H1 (cell line): ENCODE measurements around the gene TLE2. TPM values are rescaled to one million over a fixed set of nuclear protein-coding genes. Genes with fewer than 3 reads are reported as not detected.

Experiments
- CTCF ChIA-PET: fragments of 300-600 bp; sonication (Branson Sonifier 250); formaldehyde crosslinking; loops from one replicate; lab custom pipeline; 2021; ENCODE audit not compliant: partially characterized antibody; lab: Charles Lee
- POLR2A ChIA-PET: fragments of 300-600 bp; sonication (Branson Sonifier 250); formaldehyde crosslinking; loops from one replicate; lab custom pipeline; 2021; ENCODE audit warnings: inconsistent platforms; ENCODE audit not compliant: partially characterized antibody; lab: Charles Lee
- DNase-seq, 2 experiments: peaks; one replicate each; pipeline versions ENCODE4 v3.0.0 to v3.0.0-alpha.2; 2010 to 2022; ENCODE audit warnings: low spot score in 2 of 2, low read depth in 1 of 2, mixed read lengths in 1 of 2
- FAIRE-seq: peaks from 2 replicates; lab custom pipeline; 2011; peaks lifted over from hg19 to GRCh38; lab: Jason Lieb, UNC
- H2AFZ ChIP-seq: 2 replicates; pipeline ENCODE4 v1.8.1; 2012; ENCODE audit warnings: low read length, inconsistent platforms
- H2AK5ac ChIP-seq: 2 replicates; pipeline ENCODE4 v1.6.1; 2013; ENCODE audit warnings: low read depth, low read length
- H2BK120ac ChIP-seq: replicated peaks from 2 replicates; pipeline ENCODE3; 2013; ENCODE audit warnings: low read depth, low read length, inconsistent platforms
- H2BK12ac ChIP-seq: 2 replicates; pipeline ENCODE4 v1.6.1; 2013; ENCODE audit warnings: low read depth, low read length
- H2BK15ac ChIP-seq: 2 replicates; pipeline ENCODE4 v1.6.1; 2013; ENCODE audit warnings: low read length
- H2BK20ac ChIP-seq: 2 replicates; pipeline ENCODE4 v1.6.1; 2013; ENCODE audit warnings: low read length
- H2BK5ac ChIP-seq: 2 replicates; pipeline ENCODE4 v1.6.1; 2013; ENCODE audit warnings: low read depth, low read length
- H3K14ac ChIP-seq: 2 replicates; pipeline ENCODE4 v1.6.1; 2013; ENCODE audit warnings: inconsistent platforms; ENCODE audit not compliant: insufficient read length
- H3K18ac ChIP-seq: 2 replicates; pipeline ENCODE4 v1.6.1; 2013; ENCODE audit warnings: low read length; ENCODE audit errors: extremely low read depth
- H3K23ac ChIP-seq: 2 replicates; pipeline ENCODE4 v1.6.1; 2013; ENCODE audit warnings: inconsistent platforms; ENCODE audit not compliant: insufficient read length
- H3K23me2 ChIP-seq: 2 replicates; pipeline ENCODE4 v1.6.1; 2013; ENCODE audit warnings: low read depth, low read length
- H3K27ac ChIP-seq: 2 replicates; pipeline ENCODE4 v1.6.1; 2011; ENCODE audit warnings: low read depth, low read length, inconsistent platforms
- H3K27me3 ChIP-seq, 4 experiments: replicated peaks in 1 of 4; 1 replicate in 1 of 4; 2 replicates in 3 of 4; pipeline versions ENCODE4 v1.6.1 to v1.8.1; 2011 to 2013; ENCODE audit warnings: low read length in 3 of 4, mild to moderate bottlenecking in 3 of 4, inconsistent platforms in 2 of 4, mixed read lengths in 2 of 4, moderate library complexity in 1 of 4; ENCODE audit not compliant: control insufficient read depth in 3 of 4, insufficient read depth in 3 of 4; ENCODE audit errors: extremely low read depth in 1 of 4
- H3K36me3 ChIP-seq, 4 experiments: 2 replicates each; pipeline versions ENCODE4 v1.6.1 to v1.8.1; 2011 to 2013; ENCODE audit warnings: mild to moderate bottlenecking in 4 of 4, low read length in 3 of 4, moderate library complexity in 2 of 4, control low read depth in 1 of 4, inconsistent platforms in 1 of 4; ENCODE audit not compliant: insufficient read depth in 4 of 4, control insufficient read depth in 2 of 4
- H3K4ac ChIP-seq: replicated peaks from 2 replicates; pipeline ENCODE3; 2013; ENCODE audit warnings: low read length, low read depth, mixed read lengths, inconsistent platforms; ENCODE audit not compliant: insufficient read length
- H3K4me1 ChIP-seq, 4 experiments: replicated peaks in 1 of 4; 1 replicate in 1 of 4; 2 replicates in 3 of 4; pipeline versions ENCODE4 v1.6.1 to v1.8.1; 2011 to 2013; ENCODE audit warnings: low read length in 3 of 4, inconsistent platforms in 2 of 4, mixed read lengths in 1 of 4; ENCODE audit not compliant: insufficient read depth in 4 of 4, control insufficient read depth in 3 of 4
- H3K4me2 ChIP-seq, 2 experiments: 2 replicates each; pipeline versions ENCODE4 v1.6.1 to v1.8.1; 2011 to 2013; ENCODE audit warnings: low read depth in 2 of 2, low read length in 2 of 2, control low read depth in 1 of 2, inconsistent platforms in 1 of 2, mild to moderate bottlenecking in 1 of 2; ENCODE audit not compliant: insufficient read depth in 1 of 2
- H3K4me3 ChIP-seq, 4 experiments: fragments of 200-600, 300-600 bp in 1 of 4; sonication (generic), shearing (Covaris generic), sonication (Bioruptor Twin) in 1 of 4; 2 replicates each; pipeline versions ENCODE4 v1.5.1 to v1.8.1; 2011 to 2016; ENCODE audit warnings: low read length in 4 of 4, low read depth in 3 of 4, control low read depth in 2 of 4, inconsistent platforms in 2 of 4, mild to moderate bottlenecking in 2 of 4, mixed read lengths in 1 of 4, moderate library complexity in 1 of 4; ENCODE audit not compliant: insufficient read depth in 2 of 4; ENCODE audit errors: extremely low read depth in 1 of 4
- H3K56ac ChIP-seq: replicated peaks from 2 replicates; pipeline ENCODE3; 2013; ENCODE audit warnings: low read depth, mild to moderate bottlenecking, mixed read lengths, low read length, inconsistent platforms; ENCODE audit not compliant: insufficient read length
- H3K79me1 ChIP-seq: 2 replicates; pipeline ENCODE4 v1.6.1; 2013; ENCODE audit warnings: low read depth, low read length, control low read depth
- H3K79me2 ChIP-seq, 2 experiments: 2 replicates each; pipeline versions ENCODE4 v1.6.1 to v1.8.1; 2012 to 2013; ENCODE audit warnings: low read length in 2 of 2, mild to moderate bottlenecking in 2 of 2, inconsistent platforms in 1 of 2; ENCODE audit not compliant: insufficient read depth in 2 of 2, control insufficient read depth in 1 of 2
- H3K9ac ChIP-seq, 4 experiments: replicated peaks in 1 of 4; 1 replicate in 1 of 4; 2 replicates in 3 of 4; pipeline versions ENCODE4 v1.6.1 to v1.8.1; 2011 to 2013; ENCODE audit warnings: low read depth in 3 of 4, low read length in 3 of 4, control low read depth in 2 of 4, mild to moderate bottlenecking in 2 of 4, moderate library complexity in 2 of 4, inconsistent platforms in 1 of 4; ENCODE audit errors: extremely low read depth in 1 of 4
- H3K9me3 ChIP-seq, 2 experiments: 2 replicates each; pipeline versions ENCODE4 v1.6.1 to v1.8.1; 2012 to 2013; ENCODE audit warnings: mild to moderate bottlenecking in 2 of 2, moderate library complexity in 2 of 2, control low read depth in 1 of 2, inconsistent platforms in 1 of 2, low read depth in 1 of 2, low read length in 1 of 2, mixed read lengths in 1 of 2; ENCODE audit not compliant: insufficient read depth in 2 of 2
- H4K20me1 ChIP-seq, 2 experiments: replicated peaks in 1 of 2; 2 replicates each; pipeline versions ENCODE3 to v1.8.1; 2011 to 2013; ENCODE audit warnings: inconsistent platforms in 2 of 2, low read length in 2 of 2, mild to moderate bottlenecking in 1 of 2; ENCODE audit not compliant: insufficient read depth in 2 of 2, control insufficient read depth in 1 of 2
- H4K5ac ChIP-seq: 2 replicates; pipeline ENCODE4 v1.6.1; 2013; ENCODE audit warnings: low read length, low read depth, mixed read lengths, inconsistent platforms; ENCODE audit not compliant: insufficient read length
- H4K8ac ChIP-seq: 2 replicates; pipeline ENCODE4 v1.8.0; 2013; ENCODE audit warnings: mild to moderate bottlenecking, moderate library complexity, low read length, inconsistent platforms; ENCODE audit not compliant: insufficient read depth; ENCODE audit errors: extremely low read depth
- H4K91ac ChIP-seq: replicated peaks from 2 replicates; pipeline ENCODE3; 2013; ENCODE audit warnings: low read length, mixed read lengths, inconsistent platforms; ENCODE audit not compliant: insufficient read length
- ATF3 ChIP-seq: IDR thresholded peaks from 2 replicates; pipeline ENCODE4 v1.6.1; 2011; ENCODE audit warnings: low read depth, mild to moderate bottlenecking, low read length; ENCODE audit not compliant: insufficient read depth
- BCL11A ChIP-seq, 2 experiments: IDR thresholded peaks; one replicate each; pipeline ENCODE4 v1.6.1; 2011; ENCODE audit warnings: low read depth in 2 of 2, low read length in 2 of 2, mild to moderate bottlenecking in 2 of 2
- EZH2 ChIP-seq: fragments of 200-600 bp; sonication (generic); IDR thresholded peaks from 2 replicates; pipeline ENCODE4 v1.7.1; 2012; ENCODE audit warnings: low read depth, mild to moderate bottlenecking, moderate library complexity, low read length, inconsistent platforms; ENCODE audit not compliant: severe bottlenecking
- GABPA ChIP-seq: IDR thresholded peaks from 2 replicates; pipeline ENCODE4 v1.6.1; 2011; ENCODE audit warnings: mild to moderate bottlenecking, low read length, moderate library complexity, borderline replicate concordance; ENCODE audit not compliant: insufficient read depth
- JUN ChIP-seq: IDR thresholded peaks from 2 replicates; pipeline ENCODE4 v1.6.1; 2011; ENCODE audit warnings: low read depth, mild to moderate bottlenecking, improper control_type of control experiment, low read length
- KDM1A ChIP-seq: fragments of 200-600, 300-600 bp; sonication (generic); IDR thresholded peaks from 2 replicates; pipeline ENCODE4 v1.7.1; 2016; ENCODE audit warnings: mild to moderate bottlenecking, low read length, borderline replicate concordance
- RFX5 ChIP-seq: IDR thresholded peaks from 2 replicates; pipeline ENCODE4 v1.6.1; 2011; ENCODE audit warnings: low read depth, low read length, improper control_type of control experiment, borderline replicate concordance
- SIN3A ChIP-seq, 2 experiments: IDR thresholded peaks in 1 of 2; conservative IDR thresholded peaks in 1 of 2; 2 replicates each; pipeline ENCODE4 v1.6.1; 2011 to 2012; ENCODE audit warnings: low read length in 2 of 2, improper control_type of control experiment in 1 of 2, low read depth in 1 of 2, mild to moderate bottlenecking in 1 of 2
- SUZ12 ChIP-seq: fragments of 200-600 bp; sonication (generic); IDR thresholded peaks from 2 replicates; pipeline ENCODE4 v1.6.1; 2012; ENCODE audit warnings: mild to moderate bottlenecking, inconsistent platforms, low read length, moderate library complexity, mixed read lengths
- TCF12 ChIP-seq: IDR thresholded peaks from 2 replicates; pipeline ENCODE4 v1.6.1; 2011; ENCODE audit warnings: low read depth, mild to moderate bottlenecking, low read length
- TEAD4 ChIP-seq: IDR thresholded peaks from 2 replicates; pipeline ENCODE4 v1.6.1; 2012; ENCODE audit warnings: low read depth, low read length, inconsistent platforms, mixed read lengths
- YY1 ChIP-seq: IDR thresholded peaks from 2 replicates; pipeline ENCODE4 v1.6.1; 2011; ENCODE audit warnings: low read depth, mild to moderate bottlenecking, low read length
- WGBS, 2 experiments: shearing (Covaris generic) in 1 of 2; methylation state at CpG; one replicate each; pipeline versions ENCODE4 v1.1.6 to v1.1.7; 2013 to 2015; ENCODE audit warnings: low lambda C conversion rate in 2 of 2, mixed read lengths in 2 of 2, inconsistent platforms in 1 of 2, low coverage in 1 of 2, missing lambda C conversion rate in 1 of 2; ENCODE audit not compliant: insufficient replicate concordance in 2 of 2, insufficient coverage in 1 of 2, insufficient read length in 1 of 2; ENCODE audit errors: extremely low coverage in 1 of 2, missing lambda C conversion rate in 1 of 2; 5-methylcytosine and 5-hydroxymethylcytosine counted together
- polyA plus RNA-seq, 7 experiments: library from polyadenylated mRNA; depleted of rRNA in 3 of 7; stranded (reverse) in 5 of 7; unstranded in 2 of 7; fragments of >200 nt in 5 of 7; fragments of 200-250 nt in 2 of 7; gene quantifications; 1 replicate in 5 of 7; 2 replicates in 1 of 7; 4 replicates in 1 of 7; pipeline versions ENCODE4 v1.2.1 to v1.2.3, GENCODE V29; 2011 to 2013; ENCODE audit warnings: missing spikeins in 2 of 7, mixed read lengths in 2 of 7
- total RNA-seq: library from RNA; stranded (reverse); fragmentation: NEBNext Ultra II Directional; extraction: Animal tissue kit (Norgen Biotek cat#: 25700); gene quantifications from 2 replicates; pipeline ENCODE4 v1.2.1, GENCODE V29; 2021

The TLE2 gene
- total and polyA plus RNA-seq, 2 of the 8 experiments (the other 6 are each of a cell fraction or from before 2014, with no cell fraction given), result 8.0 to 11.5 TPM

GRCh38 chr19:3020321-3020960 is 8.6 kb downstream of the TLE2 start:
- no peaks in the 10 kb centered on the region for H4K20me1 ChIP-seq
- 89% methylated on average over 18 of the region's 18 CpGs; no CpG with 5 or more reads in 1 of the 2 experiments for WGBS, 2 experiments
- no peak overlapping the region for H2AFZ ChIP-seq
- no peak for TF ChIP-seq SIN3A (conservative IDR thresholded peaks at IDR 0.05 in 1 of 2, IDR thresholded peaks at IDR 0.05 in 1 of 2; ENCODE audit: low read depth in 1 of 2, low read length in 2 of 2)
- no peak for TF ChIP-seq YY1
- TF ChIP-seq RFX5, result no peak
- no peak for TF ChIP-seq BCL11A (IDR thresholded peaks at IDR 0.05; ENCODE audit: low read depth in 2 of 2, low read length in 2 of 2)
- no peak for TF ChIP-seq TCF12
- no peak for TF ChIP-seq ATF3
- no peak for TF ChIP-seq EZH2
- no peak for TF ChIP-seq KDM1A
- TF ChIP-seq JUN, result no peak
- no peak for TF ChIP-seq GABPA
- no peak for TF ChIP-seq TEAD4
- no peak for TF ChIP-seq SUZ12

More at GRCh38 chr19:3020321-3020960, 8.6 kb downstream of the TLE2 start:
- Histone ChIP-seq H3K9ac (no peak overlapping the region), H2BK15ac (no peak overlapping the region), H3K36me3 (no peaks in the 10 kb centered on the region), H3K14ac (no peak overlapping the region), H3K4me2 (no peak overlapping the region), H3K4me3 (no peak overlapping the region), H4K91ac (no peak overlapping the region), H2BK5ac (no peak overlapping the region), H2BK120ac (no peak overlapping the region), H3K23ac (no peak overlapping the region), H3K79me1 (no peaks in the 10 kb centered on the region), H2BK12ac (no peak overlapping the region), H3K27ac (no peak overlapping the region), H3K79me2 (no peaks in the 10 kb centered on the region), H3K18ac (no peak overlapping the region), H3K4me1 (peaks cover 0 to 13% (median 10%) of the 10 kb centered on the region in 4 experiments; a peak in 6 of 7 replicates), H3K56ac (no peak overlapping the region), H3K23me2 (peaks cover 7% of the 10 kb centered on the region; the same call in 1 of the 2 replicates), H3K27me3 (peaks cover 0 to 12% (median 8%) of the 10 kb centered on the region in 4 experiments; a peak in 5 of 7 replicates), H4K5ac (no peak overlapping the region), H2BK20ac (no peak overlapping the region), H3K9me3 (no peaks in the 10 kb centered on the region), H4K8ac (no peak overlapping the region), H3K4ac (no peak overlapping the region), H2AK5ac (no peak overlapping the region)
- CTCF ChIA-PET, result interaction anchor here (0.6 kb wide), 1 partner anchor 88 kb away, joined by 3 read pairs; no protein-coding TSS in a partner anchor
- FAIRE-seq (no peak), DNase-seq (no peak)
- POLR2A ChIA-PET, result no interaction called here
